Neuronal stem cell (in vitro differentiated cells): Measurements from ENCODE around the gene CDK14.

Experiments used
- DNase-seq: peaks from one replicate; pipeline ENCODE4 v3.0.0-alpha.2; 2013; ENCODE audit warnings: low spot score
- H2AFZ ChIP-seq: one replicate; pipeline ENCODE4 v1.6.1; 2013; ENCODE audit warnings: mild to moderate bottlenecking, low read length, inconsistent platforms
- H2AK5ac ChIP-seq: 2 replicates; pipeline ENCODE4 v1.6.1; 2013; ENCODE audit warnings: low read depth, mild to moderate bottlenecking, inconsistent platforms, low read length, moderate library complexity, mixed read lengths
- H2BK120ac ChIP-seq: 2 replicates; pipeline ENCODE4 v1.6.1; 2013; ENCODE audit warnings: low read depth, mild to moderate bottlenecking, inconsistent platforms, low read length, moderate library complexity, mixed read lengths
- H2BK12ac ChIP-seq: one replicate; pipeline ENCODE4 v1.6.1; 2013; ENCODE audit warnings: low read length, inconsistent platforms
- H2BK15ac ChIP-seq: 2 replicates; pipeline ENCODE4 v1.6.1; 2013; ENCODE audit warnings: mild to moderate bottlenecking, low read length, inconsistent platforms, mixed read lengths
- H2BK5ac ChIP-seq: one replicate; pipeline ENCODE4 v1.6.1; 2013; ENCODE audit warnings: inconsistent platforms, mild to moderate bottlenecking, low read length, moderate library complexity
- H3K14ac ChIP-seq: one replicate; pipeline ENCODE4 v1.6.1; 2013; ENCODE audit warnings: low read length, inconsistent platforms
- H3K18ac ChIP-seq: 2 replicates; pipeline ENCODE4 v1.6.1; 2013; ENCODE audit warnings: low read length, inconsistent platforms
- H3K23ac ChIP-seq: 2 replicates; pipeline ENCODE4 v1.6.1; 2013; ENCODE audit warnings: low read depth, mild to moderate bottlenecking, mixed read lengths, low read length, inconsistent platforms; ENCODE audit not compliant: poor library complexity
- H3K27ac ChIP-seq: replicated peaks from 3 replicates; pipeline ENCODE4 v1.5.1; 2013; ENCODE audit warnings: low read length, inconsistent platforms
- H3K27me3 ChIP-seq, 3 experiments: 2 replicates each; pipeline ENCODE4 v1.6.1; 2013; ENCODE audit warnings: low read length in 3 of 3, mild to moderate bottlenecking in 2 of 3, inconsistent platforms in 1 of 3, low read depth in 1 of 3, mixed read lengths in 1 of 3, moderate library complexity in 1 of 3; ENCODE audit not compliant: control insufficient read depth in 3 of 3, insufficient read depth in 3 of 3
- H3K36me3 ChIP-seq, 2 donors: replicated peaks in 1 of 2; 2 replicates each; pipeline ENCODE4 v1.6.1; 2013; ENCODE audit warnings: low read length in 2 of 2; ENCODE audit not compliant: control insufficient read depth in 2 of 2, insufficient read depth in 2 of 2
- H3K4ac ChIP-seq: 2 replicates; pipeline ENCODE4 v1.6.1; 2013; ENCODE audit warnings: inconsistent platforms, mild to moderate bottlenecking, low read length, moderate library complexity
- H3K4me1 ChIP-seq, 2 donors: 1 replicate in 1 of 2; 2 replicates in 1 of 2; pipeline ENCODE4 v1.6.1; 2013; ENCODE audit warnings: low read length in 2 of 2, low read depth in 1 of 2; ENCODE audit not compliant: control insufficient read depth in 2 of 2, insufficient read depth in 1 of 2
- H3K4me2 ChIP-seq: one replicate; pipeline ENCODE4 v1.6.1; 2013; ENCODE audit warnings: mild to moderate bottlenecking, low read length, inconsistent platforms; ENCODE audit not compliant: insufficient read depth, poor library complexity, severe bottlenecking
- H3K4me3 ChIP-seq, 2 donors: 2 replicates each; pipeline ENCODE4 v1.5.1; 2013; ENCODE audit warnings: low read length in 2 of 2, mild to moderate bottlenecking in 2 of 2, inconsistent platforms in 1 of 2, moderate library complexity in 1 of 2
- H3K79me1 ChIP-seq: one replicate; pipeline ENCODE4 v1.6.1; 2013; ENCODE audit warnings: low read depth, mild to moderate bottlenecking, inconsistent platforms, low read length, moderate library complexity
- H3K9ac ChIP-seq: one replicate; pipeline ENCODE4 v1.6.1; 2013; ENCODE audit warnings: mild to moderate bottlenecking, low read depth, low read length, inconsistent platforms; ENCODE audit not compliant: poor library complexity
- H3K9me3 ChIP-seq, 2 donors: replicated peaks in 1 of 2; 2 replicates each; pipeline versions ENCODE3 to v1.6.1; 2013; ENCODE audit warnings: low read length in 2 of 2, mild to moderate bottlenecking in 2 of 2, inconsistent platforms in 1 of 2, low read depth in 1 of 2, mixed read lengths in 1 of 2, moderate library complexity in 1 of 2; ENCODE audit not compliant: control insufficient read depth in 2 of 2, insufficient read depth in 1 of 2
- H4K8ac ChIP-seq: one replicate; pipeline ENCODE4 v1.6.1; 2013; ENCODE audit warnings: low read depth, mild to moderate bottlenecking, inconsistent platforms, low read length, moderate library complexity
- H4K91ac ChIP-seq: one replicate; pipeline ENCODE4 v1.6.1; 2013; ENCODE audit warnings: low read length, low read depth, mild to moderate bottlenecking, inconsistent platforms; ENCODE audit not compliant: poor library complexity
- WGBS, 2 donors: extraction: QIAGEN DNeasy Blood & Tissue Kit; methylation state at CpG; one replicate each; pipeline ENCODE4 v1.1.7; 2013; ENCODE audit warnings: missing lambda C conversion rate in 2 of 2, mixed read lengths in 1 of 2; ENCODE audit not compliant: insufficient read length in 2 of 2, insufficient replicate concordance in 1 of 2; ENCODE audit errors: extremely low coverage in 2 of 2; 5-methylcytosine and 5-hydroxymethylcytosine counted together

Gene CDK14

DNA sequence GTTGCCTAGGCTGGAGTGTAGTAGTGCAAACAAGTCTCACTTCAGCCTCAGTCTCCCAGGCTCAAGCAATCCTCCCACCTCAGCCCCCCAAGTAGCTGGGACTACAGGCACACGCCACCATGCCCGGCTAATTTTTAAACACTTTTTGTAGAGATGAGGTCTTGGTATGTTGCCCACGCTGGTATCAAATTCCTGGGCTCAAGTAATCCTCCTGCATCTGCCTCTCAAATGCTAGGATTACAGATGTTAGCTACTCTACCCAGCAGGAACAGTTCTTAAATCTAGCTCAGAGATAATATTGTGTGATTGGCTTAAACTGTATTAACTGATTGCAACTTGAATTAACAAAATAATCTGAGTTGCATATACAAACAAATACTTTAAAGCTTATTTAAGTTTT is 82.9 kb downstream of the CDK14 start:
- H3K4me3 ChIP-seq = no peak overlapping the region
- H3K79me1 ChIP-seq = peaks cover 3% of the 10 kb centered on the region
- no peak overlapping the region for H3K9ac ChIP-seq
- no peaks in the 10 kb centered on the region for H3K27me3 ChIP-seq
- H2BK5ac ChIP-seq = no peak overlapping the region
- H3K27ac ChIP-seq = no peak overlapping the region
- no peak overlapping the region for H3K4me2 ChIP-seq
- H2AFZ ChIP-seq = no peak overlapping the region
- H3K14ac ChIP-seq = no peak overlapping the region
- H2BK15ac ChIP-seq = no peak overlapping the region
- no peak overlapping the region for H2BK12ac ChIP-seq
- no peak overlapping the region for H3K18ac ChIP-seq
- H4K91ac ChIP-seq = no peak overlapping the region
- no peak overlapping the region for H2BK120ac ChIP-seq
- H3K4me1 ChIP-seq = peaks cover 11 to 27% of the 10 kb centered on the region in 2 donors
- no peak for DNase-seq
- H3K36me3 ChIP-seq = no peaks in the 10 kb centered on the region
- no peak overlapping the region for H3K23ac ChIP-seq
- H3K9me3 ChIP-seq = no peaks in the 10 kb centered on the region
- no CpG with 5 or more reads among the region's 3 CpGs for WGBS, 2 donors
- H2AK5ac ChIP-seq = no peak overlapping the region
- H4K8ac ChIP-seq = no peak overlapping the region
- H3K4ac ChIP-seq = no peak overlapping the region

DNA sequence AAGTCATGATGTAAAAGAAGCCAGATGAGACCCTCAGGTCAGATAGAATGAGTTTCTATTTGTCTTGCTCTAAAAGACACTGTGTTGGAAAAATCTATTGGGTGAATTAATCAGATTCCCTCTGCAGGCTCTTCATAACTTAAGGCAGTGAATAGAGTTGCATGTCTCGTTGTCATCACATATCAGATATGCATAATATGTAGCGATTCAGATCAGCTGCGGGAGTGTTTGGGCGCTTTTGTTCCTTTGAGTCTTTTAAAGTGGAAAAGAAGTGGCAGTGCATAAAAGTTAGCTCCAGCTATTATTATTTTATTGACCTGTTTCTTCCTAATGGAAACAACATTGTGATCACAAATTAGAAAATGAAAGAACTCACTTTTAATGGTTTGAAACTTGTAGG is 84.4 kb downstream of the CDK14 start:
- Histone ChIP-seq H3K79me1 (peaks cover 3% of the 10 kb centered on the region), H2AK5ac (no peak overlapping the region), H2BK12ac (no peak overlapping the region), H3K4me1 (peaks cover 8 to 27% of the 10 kb centered on the region in 2 donors), H2BK5ac (no peak overlapping the region), H2BK120ac (no peak overlapping the region), H3K18ac (no peak overlapping the region), H3K4me2 (no peak overlapping the region), H2BK15ac (no peak overlapping the region), H4K91ac (no peak overlapping the region), H4K8ac (no peak overlapping the region), H3K27me3 (no peaks in the 10 kb centered on the region), H3K36me3 (no peaks in the 10 kb centered on the region), H2AFZ (no peak overlapping the region), H3K14ac (no peak overlapping the region), H3K9ac (no peak overlapping the region), H3K9me3 (no peaks in the 10 kb centered on the region), H3K4me3 (no peak overlapping the region), H3K27ac (no peak overlapping the region), H3K4ac (no peak overlapping the region), H3K23ac (no peak overlapping the region)
- DNase-seq = no peak
- no CpG with 5 or more reads among the region's 4 CpGs for WGBS, 2 donors

DNA sequence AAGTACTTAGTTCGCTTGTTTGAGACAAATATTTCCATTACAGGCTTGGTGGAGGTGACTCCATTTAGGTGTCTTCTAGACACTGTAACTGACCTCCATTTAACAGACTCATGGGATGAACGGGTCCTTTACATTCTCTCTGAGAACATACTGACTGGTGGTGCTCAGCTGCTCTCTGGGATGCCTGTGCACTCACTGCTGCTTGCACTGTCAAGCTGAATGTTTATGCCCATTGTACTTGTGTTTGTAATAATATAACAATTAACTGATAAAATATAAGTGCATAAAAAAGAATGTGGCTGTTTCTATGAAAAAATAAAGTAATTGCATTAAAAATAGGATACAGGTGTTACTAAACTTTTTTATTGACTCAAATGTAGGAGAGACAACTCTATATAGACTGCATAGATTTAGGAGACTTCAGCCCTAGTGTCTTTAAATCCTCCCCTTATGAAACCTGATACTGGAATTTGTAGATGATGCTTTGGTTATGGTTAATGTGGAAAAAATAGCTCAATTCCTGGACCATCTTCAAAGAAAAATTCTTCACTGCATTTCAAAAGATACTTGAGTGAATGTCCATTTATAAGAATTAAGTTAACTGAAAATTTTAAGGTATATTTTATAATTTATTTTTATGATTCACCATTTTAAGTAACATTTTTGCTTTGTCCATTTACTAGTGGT is 85.4 kb downstream of the CDK14 start:
- no peak overlapping the region for H2BK12ac ChIP-seq
- no peaks in the 10 kb centered on the region for H3K9me3 ChIP-seq
- WGBS, 2 donors = no CpG with 5 or more reads among the region's 2 CpGs
- H3K4ac ChIP-seq = no peak overlapping the region
- H3K36me3 ChIP-seq = no peaks in the 10 kb centered on the region
- H3K9ac ChIP-seq = no peak overlapping the region
- H2BK15ac ChIP-seq = no peak overlapping the region
- no peak overlapping the region for H3K4me3 ChIP-seq
- H3K4me2 ChIP-seq = no peak overlapping the region
- H3K23ac ChIP-seq = no peak overlapping the region
- H2AFZ ChIP-seq = no peak overlapping the region
- no peaks in the 10 kb centered on the region for H3K27me3 ChIP-seq
- H2BK120ac ChIP-seq = no peak overlapping the region
- H3K14ac ChIP-seq = no peak overlapping the region
- H3K27ac ChIP-seq = no peak overlapping the region
- H3K4me1 ChIP-seq = peaks cover 8 to 27% of the 10 kb centered on the region in 2 donors
- no peak overlapping the region for H3K18ac ChIP-seq
- H4K91ac ChIP-seq = no peak overlapping the region
- no peak for DNase-seq
- no peak overlapping the region for H4K8ac ChIP-seq
- no peak overlapping the region for H2AK5ac ChIP-seq
- peaks cover 3% of the 10 kb centered on the region for H3K79me1 ChIP-seq
- no peak overlapping the region for H2BK5ac ChIP-seq

DNA sequence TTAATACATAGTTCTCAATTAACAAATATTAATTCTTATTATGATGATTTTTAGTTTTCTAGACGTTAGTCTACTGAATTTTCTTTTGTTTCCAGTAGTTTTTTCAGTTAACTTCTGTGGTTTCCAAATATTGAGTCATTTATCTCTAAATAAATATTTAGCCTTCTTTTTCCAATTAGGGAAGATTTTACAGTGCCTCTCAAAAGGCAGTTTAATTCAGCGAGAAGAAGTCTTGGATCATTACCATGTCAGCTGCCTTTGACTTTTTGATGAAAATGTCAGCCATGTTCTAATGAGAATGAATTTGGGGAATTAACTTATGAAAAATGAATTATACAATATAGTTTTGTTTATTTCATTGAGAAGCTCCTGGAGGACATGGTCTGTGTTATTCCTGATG is 90.0 kb downstream of the CDK14 start:
- H3K4me1 ChIP-seq = peaks cover 0 to 9% of the 10 kb centered on the region in 2 donors
- H3K4ac ChIP-seq = no peak overlapping the region
- no peak overlapping the region for H3K18ac ChIP-seq
- no peak overlapping the region for H2AK5ac ChIP-seq
- no peak for DNase-seq
- H3K36me3 ChIP-seq = no peaks in the 10 kb centered on the region
- no peak overlapping the region for H4K8ac ChIP-seq
- H3K79me1 ChIP-seq = no peaks in the 10 kb centered on the region
- H3K14ac ChIP-seq = no peak overlapping the region
- H3K27me3 ChIP-seq = no peaks in the 10 kb centered on the region
- H2BK5ac ChIP-seq = no peak overlapping the region
- H3K4me2 ChIP-seq = no peak overlapping the region
- H3K9me3 ChIP-seq = no peaks in the 10 kb centered on the region
- H2BK15ac ChIP-seq = no peak overlapping the region
- no peak overlapping the region for H3K27ac ChIP-seq
- H3K4me3 ChIP-seq = no peak overlapping the region
- H2BK12ac ChIP-seq = no peak overlapping the region
- H2BK120ac ChIP-seq = no peak overlapping the region
- no CpG with 5 or more reads among the region's 2 CpGs for WGBS, 2 donors
- no peak overlapping the region for H4K91ac ChIP-seq
- no peak overlapping the region for H3K23ac ChIP-seq
- H2AFZ ChIP-seq = no peak overlapping the region
- no peak overlapping the region for H3K9ac ChIP-seq
